ENCODE measurements around the gene DYNC2LI1.

GRCh38 chr2:43745457-43745856 is 28.4 kb upstream of the DYNC2LI1 start:
- TF ChIP-seq, protein P1, sequence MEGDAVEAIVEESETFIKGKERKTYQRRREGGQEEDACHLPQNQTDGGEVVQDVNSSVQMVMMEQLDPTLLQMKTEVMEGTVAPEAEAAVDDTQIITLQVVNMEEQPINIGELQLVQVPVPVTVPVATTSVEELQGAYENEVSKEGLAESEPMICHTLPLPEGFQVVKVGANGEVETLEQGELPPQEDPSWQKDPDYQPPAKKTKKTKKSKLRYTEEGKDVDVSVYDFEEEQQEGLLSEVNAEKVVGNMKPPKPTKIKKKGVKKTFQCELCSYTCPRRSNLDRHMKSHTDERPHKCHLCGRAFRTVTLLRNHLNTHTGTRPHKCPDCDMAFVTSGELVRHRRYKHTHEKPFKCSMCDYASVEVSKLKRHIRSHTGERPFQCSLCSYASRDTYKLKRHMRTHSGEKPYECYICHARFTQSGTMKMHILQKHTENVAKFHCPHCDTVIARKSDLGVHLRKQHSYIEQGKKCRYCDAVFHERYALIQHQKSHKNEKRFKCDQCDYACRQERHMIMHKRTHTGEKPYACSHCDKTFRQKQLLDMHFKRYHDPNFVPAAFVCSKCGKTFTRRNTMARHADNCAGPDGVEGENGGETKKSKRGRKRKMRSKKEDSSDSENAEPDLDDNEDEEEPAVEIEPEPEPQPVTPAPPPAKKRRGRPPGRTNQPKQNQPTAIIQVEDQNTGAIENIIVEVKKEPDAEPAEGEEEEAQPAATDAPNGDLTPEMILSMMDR (conservative IDR thresholded peaks at IDR 0.05; ENCODE audit: low read length): no peak
- no peak for TF ChIP-seq EZH2phosphoT487 (IDR thresholded peaks at IDR 0.05; ENCODE audit: borderline replicate concordance, low read depth, low read length)

Data from OCI-LY7 (cell line).